Kidney glomerular epithelial cell (primary cell): Measurements from ENCODE around the gene SLC2A10.

ENCODE experiments used
- DNase-seq: peaks from one replicate; lab custom pipeline; 2025; lab: John Stamatoyannopoulos, UW

SLC2A10 gene

DNA sequence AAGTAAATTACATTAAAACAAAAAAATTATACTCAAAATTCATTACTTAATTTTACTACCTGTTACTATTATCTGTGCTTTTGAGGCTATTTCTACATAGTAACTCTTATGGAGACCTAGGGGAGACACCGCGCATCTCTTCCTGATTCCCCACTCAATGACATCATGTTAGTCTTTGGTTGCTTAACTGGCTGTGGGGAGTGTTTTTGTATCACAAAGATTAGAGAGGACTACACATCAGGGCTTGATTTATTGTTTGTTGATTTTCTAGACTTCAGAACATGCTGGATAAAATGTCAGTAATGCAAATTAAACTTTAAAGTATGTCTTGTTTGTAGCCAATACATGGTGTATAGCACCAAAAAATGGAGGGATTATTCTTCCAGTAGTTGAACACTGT is 26.0 kb downstream of the SLC2A10 start:
- no peak for DNase-seq

DNA sequence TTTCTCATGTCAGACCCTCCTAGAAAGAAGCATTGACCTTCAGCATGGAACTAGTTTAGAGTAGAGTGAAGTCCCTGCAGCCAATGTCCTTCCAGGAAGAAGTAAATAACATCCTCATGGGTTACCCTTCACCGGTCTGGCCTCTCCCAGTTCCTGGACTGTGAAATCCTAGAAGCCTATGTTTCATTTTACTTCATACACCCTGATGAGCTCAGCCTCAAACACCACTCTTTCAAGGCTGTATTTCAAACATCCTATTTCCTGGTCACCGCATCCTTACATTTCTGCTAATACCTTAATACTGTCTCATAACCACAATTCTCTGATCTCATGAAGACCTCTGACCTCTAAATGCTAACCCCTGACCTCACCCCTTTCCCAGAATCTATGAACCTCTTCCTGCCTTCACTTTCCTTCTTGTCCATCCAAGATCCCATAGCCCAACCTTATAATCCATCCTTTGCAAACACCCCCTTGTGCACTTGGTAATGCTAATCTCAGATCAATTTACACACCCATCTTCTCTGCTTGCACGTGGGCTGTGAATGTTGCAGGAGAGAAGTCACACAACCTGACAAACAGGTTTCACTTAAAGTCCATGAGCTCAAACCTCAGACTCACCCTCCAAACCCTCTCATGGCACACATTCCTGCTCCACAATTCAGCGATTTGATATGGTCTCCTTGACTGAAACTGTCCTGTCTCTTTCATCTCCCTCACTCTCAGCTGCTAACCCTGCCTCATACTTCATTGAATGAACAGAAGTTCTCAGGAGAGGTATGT is 30.2 kb downstream of the SLC2A10 start:
- DNase-seq, result peak; percentile 29

DNA sequence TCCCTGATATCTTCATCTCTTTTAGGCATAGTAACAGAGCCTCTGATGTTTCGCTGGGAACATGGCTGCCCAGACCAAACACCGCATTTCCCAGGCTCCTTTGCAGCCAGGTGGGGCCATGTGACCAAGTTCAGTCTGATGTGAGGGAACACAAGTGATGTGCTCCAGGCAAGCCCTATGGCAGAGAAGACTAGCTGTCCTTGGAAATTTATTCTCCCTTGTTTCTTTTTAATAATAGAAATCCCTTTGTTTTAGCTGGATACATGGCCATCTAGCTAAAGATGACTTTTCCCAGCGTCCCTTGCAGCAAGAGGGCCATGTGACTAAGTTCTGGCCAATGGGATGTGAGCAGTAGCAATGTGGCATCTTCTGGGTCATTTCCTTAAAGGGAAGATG is 30.8 kb downstream of the SLC2A10 start:
- DNase-seq, result no peak

DNA sequence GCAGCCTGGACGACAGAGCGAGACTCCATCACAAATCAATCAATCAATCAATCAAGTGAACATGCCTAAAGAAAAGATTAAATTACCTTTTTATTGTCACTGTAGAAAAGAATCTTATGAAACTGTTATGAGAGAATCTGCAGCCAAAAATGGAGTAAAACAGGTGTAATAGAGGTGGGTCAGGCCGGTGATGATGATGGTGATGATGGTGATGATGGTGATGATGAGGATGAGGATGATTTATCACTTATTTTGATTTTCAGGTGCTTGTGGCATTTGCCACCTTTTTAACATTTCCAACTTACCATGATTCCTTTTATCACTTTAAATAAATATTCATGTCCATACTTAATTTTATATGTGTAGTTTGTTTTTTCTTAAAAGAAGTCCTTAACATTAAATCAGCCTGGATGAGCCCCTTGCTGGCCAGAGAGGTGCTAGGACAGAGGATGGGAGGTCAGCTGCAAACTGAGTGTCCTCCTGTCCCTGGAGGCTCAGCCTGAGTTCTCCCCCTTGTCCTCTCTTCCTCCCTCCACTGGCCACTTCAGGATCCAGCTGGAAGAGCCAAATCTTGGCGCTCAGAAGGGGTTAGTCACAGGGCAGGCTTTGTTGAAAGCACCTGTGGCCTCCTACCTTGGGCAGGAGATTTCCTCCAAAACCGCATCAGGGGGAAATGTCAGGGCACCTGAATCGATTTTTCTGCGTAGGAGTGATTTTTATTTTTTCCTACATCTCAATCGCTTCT is 32.6 kb downstream of the SLC2A10 start:
- DNase-seq, result no peak

DNA sequence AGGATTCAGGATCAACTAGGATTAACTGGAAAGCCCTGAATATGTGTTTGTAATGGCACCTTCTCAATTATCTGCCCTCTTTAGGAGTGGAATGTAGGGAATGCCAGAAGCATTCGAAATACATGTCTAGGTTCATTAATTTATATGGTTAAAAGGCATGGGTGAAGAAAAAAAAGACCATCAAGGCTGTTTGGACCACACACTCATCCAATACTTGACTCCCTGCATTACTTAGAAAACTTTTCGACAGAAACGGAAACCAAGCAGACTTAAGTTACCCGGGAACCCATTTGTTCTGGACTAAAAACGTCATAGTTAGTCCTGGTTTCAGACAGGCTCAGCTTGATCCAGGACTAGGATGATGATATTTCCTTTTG is 33.2 kb downstream of the SLC2A10 start:
- DNase-seq, result peak; percentile 41

DNA sequence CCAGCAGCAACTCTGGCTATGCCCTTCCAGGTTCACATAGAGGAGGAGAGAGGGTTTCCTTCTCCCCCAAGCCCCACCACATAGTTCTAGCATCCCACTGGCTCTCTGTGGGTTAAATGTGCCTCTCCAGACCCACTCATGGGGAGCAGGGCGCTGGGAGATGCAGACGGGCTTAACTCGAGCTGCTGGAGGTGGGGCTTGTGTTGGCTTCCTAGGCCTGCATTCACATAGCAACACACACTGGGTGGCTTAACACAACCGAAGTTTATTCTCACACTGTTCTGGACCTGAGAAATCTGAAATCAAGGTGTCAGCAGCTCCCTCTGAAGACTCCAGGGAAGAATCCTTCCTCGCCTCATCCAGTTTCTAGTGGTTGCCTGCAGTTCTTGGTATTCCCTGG is 33.6 kb downstream of the SLC2A10 start:
- DNase-seq, result no peak

DNA sequence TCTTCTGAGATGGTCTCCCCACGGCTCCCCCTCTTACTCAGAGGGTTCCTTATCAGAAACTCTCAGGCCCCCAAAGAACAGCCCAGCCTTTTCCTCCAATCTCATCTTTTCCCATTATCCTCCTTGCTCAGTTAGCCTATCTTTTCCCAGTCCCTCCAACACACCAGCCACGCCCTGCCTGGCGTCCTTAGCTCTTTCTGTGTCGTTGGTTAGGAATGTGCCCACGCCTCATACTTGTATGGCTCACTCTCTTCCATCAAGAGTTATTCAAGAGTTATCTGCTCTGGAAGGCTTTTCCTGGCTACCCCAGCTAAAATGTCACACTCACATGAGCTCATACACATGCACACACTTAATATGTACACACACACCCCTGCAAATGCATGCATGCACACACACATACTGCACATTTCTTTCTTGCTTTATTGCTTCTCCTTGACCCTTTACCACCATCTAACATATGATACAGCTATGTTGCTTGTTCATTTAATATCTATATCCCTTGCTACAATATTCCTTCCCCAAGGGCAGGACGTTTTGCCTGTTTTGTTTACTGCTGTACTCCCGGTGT is 37.6 kb downstream of the SLC2A10 start:
- no peak for DNase-seq

DNA sequence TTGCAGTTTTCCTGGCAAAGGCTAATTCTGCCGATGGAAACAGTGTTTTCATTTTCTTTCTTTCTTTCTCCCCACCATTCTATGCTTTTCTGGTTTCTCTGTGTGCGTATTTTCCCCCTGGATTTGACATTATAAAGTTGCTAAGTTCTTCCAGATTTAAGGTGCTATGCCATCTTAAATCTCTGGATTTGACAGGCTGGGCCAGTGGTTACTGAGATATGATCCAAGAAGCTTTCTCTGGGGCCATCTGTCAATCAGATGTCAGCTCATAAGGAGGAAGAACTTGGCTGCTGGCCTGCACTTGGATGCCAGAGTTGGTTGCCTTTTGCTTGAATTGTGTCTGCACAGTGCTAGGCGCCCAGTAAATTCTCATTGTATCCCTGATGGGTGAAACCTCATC is 39.7 kb downstream of the SLC2A10 start:
- DNase-seq, result no peak

DNA sequence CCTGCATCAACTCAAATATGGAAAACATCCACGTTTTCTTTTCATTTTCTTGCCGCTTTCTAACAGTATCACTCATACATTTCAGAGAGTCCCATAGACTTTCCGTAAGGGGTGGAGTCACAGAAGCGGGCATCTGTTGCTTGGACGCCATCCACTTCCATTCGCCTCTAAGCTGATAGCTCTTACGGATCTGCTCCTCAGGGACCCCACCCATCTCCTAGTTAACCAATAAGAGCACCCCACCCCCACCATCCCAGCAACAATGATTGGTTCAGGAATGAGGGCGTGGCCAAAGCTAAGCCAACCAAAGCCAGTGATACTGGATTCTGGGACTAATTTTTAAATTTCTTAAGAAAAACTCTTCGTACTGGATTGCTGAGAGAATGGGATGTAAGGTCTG is 42.4 kb downstream of the SLC2A10 start:
- no peak for DNase-seq

DNA sequence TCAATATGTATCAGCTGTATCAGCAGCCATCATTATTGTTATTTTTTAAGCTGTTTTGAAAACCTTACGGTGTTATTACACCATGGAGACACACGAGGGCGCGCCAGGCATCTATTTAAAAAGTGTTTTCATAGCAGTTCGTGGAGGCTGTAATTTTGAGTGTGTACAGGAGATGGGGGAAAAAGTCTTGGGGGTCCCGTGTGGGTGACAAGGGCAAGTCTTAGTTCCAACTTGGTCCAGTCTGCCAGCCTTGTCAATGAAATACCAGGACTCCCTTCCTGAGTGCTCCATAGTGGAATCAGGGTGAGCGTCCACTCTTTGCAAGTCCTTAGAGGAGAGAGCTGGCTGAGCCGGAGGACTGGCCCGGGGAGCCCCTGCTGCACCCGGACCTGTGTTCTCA is 43.3 kb downstream of the SLC2A10 start:
- DNase-seq, result peak; percentile 54

DNA sequence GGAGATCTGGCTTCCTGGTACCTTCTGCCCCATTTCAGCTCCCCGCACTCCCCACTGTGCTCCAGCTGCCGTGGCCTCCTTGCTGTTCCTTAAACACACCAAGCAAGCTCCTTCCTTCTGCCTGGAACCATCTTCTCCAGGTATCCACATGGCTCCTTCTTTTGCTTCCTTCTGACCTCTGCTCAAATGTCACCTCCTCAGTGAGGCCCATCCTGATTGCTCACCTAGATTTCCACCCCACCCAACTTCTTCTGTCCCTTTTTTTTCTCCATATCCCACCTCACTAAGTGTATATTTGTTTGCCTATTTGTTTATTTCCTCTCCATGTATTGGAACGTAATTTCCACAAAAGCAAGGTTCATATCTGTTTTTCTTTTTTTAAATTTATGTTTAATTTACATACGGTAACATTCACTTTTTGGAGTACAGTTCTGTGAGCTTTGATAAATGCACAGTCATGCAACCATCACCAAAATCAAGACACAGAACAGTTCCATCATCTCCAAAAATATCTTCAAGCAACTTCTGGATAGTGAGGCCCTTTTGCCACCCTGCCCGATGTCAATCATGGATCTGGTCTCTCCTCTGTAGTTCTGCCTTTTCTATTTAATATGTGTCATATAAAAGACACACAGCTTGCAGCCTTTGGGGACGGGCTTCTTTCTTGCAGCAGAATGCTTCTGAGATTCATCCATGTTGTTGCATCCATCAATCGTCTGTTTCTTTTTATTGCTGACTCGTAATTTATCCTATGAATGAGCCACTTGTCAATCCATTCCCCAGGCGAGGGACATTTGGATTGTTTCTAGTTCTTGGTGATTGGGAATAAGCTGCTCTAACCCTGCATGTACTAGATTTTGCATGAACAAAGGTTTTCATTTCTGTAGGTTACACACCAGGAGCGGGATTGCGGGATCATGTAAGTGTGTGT is 46.3 kb downstream of the SLC2A10 start:
- no peak for DNase-seq

DNA sequence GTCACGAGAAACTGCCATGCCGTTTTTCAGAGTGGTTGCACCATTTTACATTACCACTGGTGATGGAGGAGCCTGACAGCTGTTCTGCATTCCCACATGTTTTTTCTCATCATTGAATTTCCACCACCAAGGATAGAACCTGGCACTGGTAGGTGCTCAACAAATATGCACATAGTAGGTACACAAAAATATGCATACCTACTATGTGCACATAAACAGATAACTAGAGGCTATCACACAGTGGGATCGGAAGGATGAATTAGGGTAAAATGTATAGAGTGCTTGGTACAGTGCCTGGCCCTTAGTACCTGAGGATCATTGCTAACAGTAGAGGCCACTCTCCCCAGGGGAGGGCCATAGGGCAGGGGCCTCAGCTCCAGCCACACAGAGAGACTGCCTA is 47.0 kb downstream of the SLC2A10 start:
- no peak for DNase-seq

DNA sequence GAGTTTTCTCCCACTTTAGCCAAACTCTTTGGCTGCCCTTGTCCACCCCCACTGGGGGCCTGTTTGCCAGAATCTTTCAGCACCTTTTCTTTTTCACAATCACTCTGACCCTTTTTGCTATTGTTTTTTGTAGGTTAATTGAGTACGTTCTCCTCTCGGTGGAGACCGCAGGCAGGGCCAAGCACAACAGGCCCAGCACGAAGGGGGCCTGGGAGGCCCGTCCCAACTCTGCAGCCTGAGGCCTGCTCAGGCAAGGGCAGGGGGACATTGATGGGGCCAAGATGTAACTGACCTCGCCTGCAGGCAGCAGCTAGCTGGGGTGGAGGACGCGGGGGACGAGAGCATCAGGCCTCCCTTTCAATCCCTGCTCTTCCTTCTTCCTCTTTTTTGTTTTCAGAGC is 47.7 kb downstream of the SLC2A10 start:
- DNase-seq, result no peak

DNA sequence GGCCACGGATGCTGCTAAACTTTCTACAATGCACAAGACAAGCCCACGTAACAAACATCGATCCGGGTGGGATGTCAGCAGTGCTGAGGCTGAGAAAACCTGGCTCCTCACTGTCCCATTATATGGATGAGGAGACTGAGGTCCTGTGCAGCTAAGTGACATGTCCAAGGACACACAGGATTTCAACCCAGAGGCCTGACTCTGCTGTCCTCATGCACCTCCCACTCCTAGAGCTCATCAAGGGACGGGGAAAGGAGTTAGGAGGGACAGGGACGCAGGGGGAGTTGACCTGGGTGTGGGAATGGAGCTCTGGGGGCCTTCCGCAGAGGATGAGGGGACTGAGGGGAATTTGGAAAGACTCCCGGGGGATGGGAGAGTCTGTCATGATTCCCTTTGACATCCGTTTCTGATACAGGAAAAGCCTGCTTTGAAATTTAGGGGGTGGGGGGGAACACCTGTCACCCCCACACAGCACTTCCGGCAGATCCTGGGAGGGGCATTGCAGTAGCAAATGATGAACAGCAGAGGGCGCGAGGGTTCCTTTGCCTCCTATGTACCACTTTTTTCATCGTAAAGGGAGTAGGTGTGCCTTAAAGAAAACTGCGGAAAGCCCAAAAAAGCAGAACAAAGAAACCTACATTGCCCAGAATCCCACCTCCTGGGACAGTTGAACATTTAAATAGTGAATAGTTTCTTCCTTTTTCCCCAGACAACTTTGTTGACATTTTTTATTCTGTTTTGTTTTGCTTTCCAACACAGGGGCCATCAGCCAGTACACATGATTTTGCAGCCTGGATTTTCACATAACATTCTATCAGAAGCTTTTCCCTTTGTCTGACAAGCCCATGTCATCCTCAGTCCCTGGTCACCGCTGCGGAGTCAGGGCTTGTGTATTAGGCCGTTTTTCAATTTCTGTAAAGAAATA is 48.6 kb downstream of the SLC2A10 start:
- DNase-seq, result peak; percentile 26

DNA sequence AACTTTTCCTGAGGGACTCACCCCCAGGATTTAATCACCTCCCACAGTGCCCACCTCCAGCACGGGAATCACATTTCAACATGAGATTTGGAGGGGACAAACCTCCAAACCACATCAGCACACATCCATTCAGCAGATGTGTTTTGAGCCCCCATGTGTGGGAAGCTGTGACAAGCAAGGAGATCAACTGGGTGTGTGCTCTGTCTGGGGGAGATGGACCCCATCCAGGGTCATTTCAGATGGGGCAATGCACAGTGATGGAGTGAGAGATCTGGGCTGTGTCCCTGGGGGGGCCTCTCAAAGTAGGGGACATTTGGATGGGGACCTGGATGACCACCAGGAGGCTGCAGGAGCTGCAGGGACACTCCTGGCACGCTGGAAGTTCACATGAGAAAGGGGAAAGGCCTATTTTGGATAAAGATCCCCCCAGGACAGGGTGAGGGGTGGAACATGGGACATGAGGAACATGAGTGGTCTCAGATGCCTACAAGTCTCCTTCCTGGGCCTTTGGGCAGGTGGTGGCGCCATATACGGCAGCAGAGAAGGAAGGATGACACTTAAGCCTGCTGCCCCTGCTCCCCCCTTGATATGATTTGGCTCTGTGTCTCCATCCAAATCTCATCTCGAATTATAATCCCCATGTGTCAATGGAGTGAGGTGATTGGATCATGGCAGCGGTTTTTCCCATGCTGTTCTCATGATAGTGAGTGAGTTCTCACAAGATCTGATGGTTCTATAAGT is 49.6 kb downstream of the SLC2A10 start:
- no peak for DNase-seq

DNA sequence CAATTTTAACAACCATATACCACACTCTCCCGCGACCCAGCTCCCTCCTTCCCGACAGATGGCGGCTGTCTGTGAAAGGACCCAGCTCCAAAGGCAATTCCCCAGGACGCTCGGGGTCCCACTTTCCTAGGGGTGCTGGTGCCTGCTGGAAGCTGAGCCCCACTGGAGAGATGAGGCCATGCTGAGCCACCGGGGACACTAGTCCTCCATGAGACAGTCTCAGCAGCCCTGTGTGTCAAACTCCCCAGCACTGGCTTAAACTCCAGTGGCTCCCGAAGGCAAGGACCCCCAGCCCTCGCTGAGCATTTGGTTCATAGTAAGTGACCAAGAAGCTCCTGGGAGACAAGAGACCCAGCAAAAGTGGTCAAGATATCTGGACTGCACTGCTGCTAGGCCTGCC is 52.1 kb downstream of the SLC2A10 start:
- no peak for DNase-seq

DNA sequence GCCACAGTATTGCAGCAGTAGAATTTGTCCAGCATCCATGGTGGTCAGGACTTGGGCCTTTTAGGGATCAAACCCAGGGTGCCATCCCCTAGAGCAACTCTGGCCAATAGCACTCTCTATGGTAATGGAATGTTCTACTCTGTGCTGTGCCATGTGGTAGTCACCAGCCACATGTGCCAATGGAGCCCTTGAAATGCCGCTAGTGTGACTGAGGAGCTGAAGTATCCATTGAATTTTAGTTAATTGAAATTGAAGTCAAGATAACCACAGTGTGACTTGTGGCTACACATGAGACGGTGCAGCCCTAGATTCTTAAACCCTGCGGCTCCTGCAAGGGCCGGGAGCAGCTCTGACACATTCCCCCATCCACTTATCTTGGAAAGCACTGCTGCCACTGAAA is 54.6 kb downstream of the SLC2A10 start:
- no peak for DNase-seq

DNA sequence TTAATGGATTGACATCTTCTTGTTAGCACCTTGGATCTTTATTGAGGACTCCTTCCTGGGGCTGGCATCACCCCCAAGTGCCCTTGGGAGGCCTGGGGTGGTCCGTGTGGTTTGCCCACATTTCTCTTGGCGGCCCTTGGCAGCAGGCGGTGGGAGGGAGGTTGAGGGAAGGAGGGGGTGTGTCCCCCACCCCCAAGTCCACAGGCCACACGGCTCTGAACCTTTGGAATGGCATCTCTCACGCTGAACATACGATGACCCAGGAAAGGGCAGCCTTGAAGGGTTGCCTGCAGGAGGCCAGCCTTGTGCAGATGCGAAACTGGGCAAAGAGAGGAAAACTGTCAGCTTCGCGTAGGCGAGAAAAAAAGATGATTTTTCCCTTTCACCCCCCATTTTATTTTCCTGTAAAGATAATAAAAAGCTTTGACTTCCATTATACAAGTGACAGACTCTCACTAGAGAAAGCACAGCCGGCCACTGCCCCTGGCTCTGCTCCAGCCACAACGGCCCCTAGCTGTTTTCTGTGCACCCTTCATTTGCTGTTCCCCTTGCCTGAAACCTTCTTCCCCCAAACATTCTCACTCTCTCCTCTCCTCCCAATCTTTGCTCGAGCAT is 56.2 kb downstream of the SLC2A10 start:
- no peak for DNase-seq

DNA sequence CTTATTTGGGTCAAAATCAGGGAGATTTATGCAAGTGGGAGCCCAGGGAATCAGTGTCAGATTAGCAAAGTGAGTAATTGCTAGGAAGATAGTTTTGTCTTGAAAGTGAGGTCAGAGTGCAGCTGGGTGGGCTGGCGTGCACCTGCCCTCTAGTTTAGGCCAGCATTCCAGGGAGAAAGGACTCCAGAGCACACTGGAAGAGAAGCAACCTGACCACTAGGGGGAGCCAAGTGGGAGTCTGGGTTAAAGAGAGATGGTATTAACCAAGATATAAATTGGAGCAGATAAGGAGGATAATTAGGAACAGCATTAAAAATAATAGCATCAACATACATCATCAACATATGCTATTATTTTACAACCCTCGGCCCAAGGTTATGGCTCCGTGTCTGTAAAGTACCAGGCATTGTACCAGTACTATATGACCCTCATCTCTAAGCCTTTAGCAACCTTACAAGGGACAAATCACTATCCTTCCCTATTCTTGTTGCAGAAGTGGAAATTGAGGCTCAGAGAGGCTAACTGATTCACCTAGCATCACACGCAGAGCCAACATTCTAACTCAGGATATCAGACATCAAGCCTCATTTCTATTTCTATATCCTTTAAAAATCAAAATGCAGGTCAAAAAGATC is 57.8 kb downstream of the SLC2A10 start:
- peak; percentile 25 for DNase-seq
